HG02840 (cell line): ENCODE measurements around the gene ASB2.

ENCODE experiments used
- ATAC-seq: cut with Tn5 transposase; IDR thresholded peaks from one replicate; pipeline ENCODE4 v1.9.1; 2021; ENCODE audit warnings: mild to moderate bottlenecking, moderate library complexity, moderate number of reproducible peaks; ENCODE audit not compliant: unreplicated experiment, low FRiP score

Gene ASB2

DNA sequence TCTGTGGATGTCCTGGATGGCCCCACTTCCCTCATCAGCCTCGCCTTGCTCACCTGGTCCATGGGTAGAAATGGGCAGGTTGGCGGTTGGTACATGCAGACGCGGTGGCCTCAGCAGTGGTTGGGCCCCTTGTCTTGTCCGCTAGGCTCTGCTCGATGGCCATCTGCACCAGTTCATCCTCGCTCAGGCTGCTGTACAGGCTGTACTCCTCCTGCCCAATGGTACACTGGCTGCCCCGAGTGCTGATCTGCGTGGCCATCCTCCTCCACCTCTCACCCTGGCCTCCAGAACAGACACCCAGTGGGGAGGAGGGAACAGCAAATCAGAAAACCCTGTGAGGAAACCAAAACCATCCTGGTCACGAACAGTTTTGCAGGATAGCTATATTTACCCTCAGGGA is 12.1 kb downstream of the ASB2 start:
- no peak for ATAC-seq

DNA sequence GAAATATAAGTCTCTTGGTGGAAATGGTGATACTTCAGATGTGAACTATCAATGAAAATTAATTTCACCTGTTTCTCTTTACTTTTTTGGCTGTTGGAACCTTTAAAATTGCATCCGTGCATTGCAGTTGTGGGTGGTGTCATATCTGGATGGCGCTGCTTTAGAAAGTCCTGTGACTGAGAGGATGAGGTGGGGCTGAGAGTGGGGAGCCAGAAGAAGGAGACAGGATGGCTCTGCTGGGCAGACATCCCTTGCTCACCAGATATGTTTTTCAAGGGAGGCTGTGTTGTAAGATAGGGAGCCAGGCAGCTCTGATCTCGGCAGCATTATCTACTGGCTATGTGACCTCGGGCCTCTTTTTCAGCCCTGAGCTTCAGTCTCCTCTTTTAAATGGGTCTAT is 12.7 kb downstream of the ASB2 start:
- no peak for ATAC-seq

DNA sequence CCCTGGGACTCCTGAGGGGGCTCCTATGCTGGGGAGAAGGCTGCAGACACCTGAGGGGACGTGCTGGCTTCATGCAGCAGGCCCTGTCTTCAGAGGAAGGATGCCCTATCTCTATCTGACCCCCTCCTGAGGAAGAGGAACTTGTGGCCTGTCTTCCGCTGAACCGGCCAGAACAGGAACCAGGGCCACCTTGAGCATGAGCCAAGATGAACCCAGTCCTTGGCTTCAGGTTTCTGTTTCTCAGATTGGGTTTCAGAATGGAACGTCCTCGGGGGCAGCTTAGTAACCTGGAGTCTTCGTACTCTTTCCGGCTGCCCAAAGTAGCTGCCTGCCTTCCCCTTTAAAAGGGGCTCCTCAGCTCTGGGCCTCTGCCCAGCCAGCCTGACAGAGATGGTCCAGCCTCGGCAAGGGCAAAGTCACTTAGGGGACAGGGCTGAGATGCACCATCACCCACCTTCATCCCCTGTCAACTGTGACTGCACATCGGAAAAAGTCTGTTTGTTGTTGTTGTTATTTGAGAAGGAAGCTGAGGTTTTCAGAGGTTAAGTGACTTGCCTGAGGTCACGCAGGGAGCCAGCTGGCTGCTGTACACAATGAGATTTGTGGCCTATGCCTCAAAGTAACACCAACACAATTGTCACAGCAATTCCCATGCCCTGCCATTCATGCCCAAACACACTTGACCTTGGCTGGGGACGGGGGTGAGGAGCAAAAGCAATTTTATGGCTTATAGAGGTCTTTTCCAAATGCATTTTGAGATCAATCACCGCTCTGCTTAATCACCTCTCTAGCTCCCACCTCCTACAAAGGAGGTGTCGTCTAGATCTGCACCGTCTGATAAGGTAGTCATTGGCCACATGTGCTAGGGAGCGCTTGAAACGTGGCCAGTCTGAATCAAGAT is 13.4 kb downstream of the ASB2 start:
- peak; percentile 47 for ATAC-seq

DNA sequence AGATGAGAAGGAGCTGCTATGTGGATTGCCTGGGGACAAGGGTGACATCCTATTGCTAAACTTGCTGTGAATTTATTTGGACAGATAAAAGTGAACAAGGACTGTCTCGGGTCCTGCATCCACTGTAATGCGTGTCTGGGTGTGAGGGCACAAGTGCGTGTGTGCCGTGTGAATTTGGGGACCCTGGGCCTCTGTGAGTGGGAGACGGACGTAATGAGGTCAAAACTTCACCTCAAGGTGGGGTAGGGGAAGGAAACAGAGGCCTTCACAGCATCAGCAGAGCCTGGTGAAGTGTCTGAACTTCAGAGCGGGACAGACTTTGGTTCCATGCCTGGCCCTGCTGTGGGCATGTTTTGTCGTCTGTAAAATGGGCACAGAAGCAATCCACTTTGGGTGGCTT is 14.8 kb downstream of the ASB2 start:
- ATAC-seq = no peak

DNA sequence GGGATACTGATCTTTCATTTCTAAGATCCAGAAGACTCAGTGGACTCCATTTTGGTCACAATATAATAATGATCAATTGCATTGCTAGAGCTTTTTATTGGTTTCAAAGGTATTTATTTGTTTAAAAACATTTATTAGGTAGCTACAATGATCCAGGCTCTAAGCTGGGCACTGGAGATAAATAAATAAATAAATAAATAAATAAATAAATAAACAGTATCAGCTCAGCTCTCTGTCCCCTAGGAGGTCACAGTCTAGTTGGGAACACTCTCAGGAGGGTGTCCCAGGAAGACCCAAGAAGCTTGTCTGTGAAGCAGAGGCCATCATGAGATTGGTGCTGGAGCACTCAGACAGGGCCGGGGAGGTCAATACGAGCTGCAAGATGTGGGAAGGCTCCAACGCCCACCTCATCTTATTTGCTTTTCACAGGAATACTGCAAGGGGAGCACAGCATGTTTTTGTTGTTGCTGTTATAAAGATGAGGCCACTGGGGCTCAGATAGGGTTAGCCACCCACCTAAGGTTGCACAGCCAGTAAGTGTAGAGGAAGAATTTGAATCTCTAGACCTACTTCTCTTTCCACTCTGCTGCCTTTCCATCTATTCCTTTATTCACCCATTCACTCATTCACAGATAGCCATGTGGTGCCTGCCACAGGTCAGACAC is 15.5 kb downstream of the ASB2 start:
- no peak for ATAC-seq

DNA sequence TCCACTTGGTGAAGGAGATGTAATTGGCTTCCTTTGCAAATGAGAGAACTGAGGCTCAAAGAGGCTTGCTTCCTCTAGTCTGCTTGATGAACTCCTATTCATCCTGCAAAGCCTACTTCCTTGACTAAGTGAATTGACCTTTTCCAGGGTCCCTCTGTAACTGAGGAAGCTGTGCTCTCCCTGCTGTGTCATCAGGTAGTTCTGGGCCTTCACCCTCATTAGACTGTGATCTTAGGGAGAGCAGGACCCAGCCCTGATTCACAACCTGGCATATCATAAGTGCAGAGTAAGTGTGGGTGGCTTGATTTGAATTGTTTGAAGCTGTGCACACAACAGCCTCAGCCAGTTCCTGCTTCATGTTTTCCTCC is 16.3 kb downstream of the ASB2 start:
- no peak for ATAC-seq

DNA sequence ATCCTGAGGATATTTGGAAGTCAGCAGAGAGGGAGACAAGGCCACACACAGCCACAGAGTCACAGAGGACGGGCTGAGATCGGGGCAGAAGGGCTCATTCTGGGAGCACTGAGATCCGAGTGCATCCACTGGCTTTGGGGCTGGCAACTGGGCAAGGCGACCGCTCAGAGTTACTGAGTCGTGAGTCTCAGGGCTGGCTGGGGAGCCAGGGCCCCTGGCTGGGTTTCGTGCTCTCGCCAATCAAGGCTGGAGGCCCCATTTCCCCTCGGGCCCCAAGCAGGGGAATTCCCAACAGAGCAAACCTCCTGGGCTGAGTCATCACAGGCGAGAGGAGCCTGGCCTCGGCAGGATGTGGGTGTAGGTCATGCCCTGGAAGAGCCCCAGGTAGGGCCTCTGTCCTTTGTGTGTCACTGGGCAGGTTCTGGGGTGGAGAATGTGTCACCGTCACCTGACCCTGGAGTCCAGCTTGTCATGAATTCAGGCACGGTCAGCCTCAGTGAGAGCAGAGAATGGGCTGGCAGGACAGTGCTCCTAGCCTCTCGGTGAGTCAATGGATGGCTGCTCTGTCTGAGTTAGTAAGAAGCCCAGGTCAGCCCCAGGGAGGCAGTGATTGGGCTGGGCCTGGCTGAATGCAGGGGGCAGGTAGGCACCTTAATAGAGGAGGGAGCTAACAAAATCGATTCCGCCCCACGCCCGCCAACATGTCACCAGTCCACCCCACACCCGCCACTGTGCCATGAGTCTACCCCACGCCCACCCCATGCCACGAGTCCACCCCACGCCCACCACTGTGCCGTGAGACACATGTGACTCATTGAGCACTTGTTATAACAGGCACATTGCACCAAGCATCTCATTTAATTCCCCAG is 16.9 kb downstream of the ASB2 start:
- ATAC-seq = peak; percentile 71

DNA sequence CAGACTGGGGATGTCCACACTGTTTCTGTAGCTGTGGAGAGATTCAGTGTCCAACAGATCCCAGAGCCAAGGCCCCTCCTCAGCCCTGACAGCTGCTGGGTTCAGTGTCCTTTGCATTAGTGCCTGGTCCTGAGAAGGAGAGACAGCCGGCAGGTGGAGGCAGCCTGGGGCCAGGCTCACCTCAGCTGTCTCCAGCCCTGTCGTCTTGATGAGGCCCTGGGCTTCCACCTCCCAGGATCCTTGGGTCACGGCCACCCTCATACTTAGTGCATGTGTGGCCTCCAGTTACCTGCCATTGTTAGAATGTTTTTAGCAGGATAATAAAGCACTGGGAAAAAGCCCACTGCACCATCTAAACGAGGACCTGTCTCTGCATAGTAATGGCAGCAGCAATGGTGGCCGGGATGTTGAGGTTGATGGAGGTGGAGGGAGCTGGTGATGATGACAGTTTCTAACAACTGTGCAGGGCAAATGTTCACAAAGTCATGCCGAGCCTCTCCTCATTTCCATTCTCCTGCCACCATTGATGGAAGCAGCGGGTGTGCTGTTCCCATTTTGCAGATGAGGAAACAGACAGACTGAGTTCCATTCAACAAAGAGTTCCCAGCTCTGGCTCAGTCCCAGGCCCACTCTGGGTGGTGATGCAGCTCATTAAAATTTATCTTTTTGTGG is 17.7 kb downstream of the ASB2 start:
- no peak for ATAC-seq

DNA sequence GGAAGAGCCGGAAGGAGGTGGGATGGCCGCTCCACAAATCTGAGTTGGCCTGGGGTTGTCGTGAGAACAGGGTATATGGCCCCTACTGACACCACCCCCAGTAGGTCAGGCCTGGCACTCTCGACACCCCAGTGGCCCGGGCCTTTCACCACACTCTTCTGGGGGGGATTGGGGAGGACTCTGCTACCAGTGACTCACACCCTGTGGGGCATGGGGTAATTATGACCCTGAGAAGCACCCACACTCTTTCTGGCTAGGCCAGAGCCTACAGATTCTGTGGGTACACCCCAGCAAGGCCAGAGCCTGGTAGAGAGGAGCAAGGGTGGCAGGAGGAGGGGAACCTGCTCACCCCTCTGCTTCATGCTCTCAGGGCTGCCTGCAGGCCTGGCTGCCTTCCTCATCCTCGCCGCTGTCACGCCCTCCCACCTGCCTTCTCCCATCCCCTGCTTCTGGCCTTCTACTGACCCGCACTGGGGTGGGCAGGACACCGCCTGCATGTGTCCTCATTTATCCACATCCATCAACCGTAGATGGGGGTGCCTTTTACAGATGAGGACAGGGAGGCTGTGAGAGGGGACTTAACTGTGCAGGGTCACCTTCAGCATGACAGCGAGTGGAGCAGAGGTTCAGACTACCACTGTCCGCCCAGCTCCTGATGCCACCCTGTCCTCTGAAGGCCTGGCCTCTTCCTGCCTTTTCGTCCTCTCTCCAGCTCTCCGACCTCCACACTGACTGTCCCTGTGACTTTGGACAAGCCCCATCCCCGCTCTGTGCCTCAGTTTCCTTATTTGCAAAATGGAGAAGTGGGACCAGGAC is 18.4 kb downstream of the ASB2 start:
- no peak for ATAC-seq

DNA sequence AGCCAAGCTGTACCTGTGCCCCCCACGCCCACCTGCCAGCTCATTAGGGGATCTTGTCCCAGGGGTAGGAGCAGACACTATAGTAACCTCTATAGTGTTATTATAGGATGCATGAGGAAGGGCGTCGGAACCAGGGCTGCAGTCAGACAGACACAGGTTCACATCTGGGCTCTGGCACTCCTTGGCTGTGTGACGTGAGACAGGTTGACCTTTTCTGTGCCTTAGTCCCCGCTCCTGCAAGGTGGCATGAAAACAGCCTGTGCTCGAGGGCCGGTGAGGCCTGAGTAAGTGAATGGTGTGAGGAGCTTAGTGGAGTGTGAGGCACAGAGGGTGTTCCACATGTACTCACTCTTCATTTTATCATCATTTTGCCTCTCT is 19.0 kb downstream of the ASB2 start:
- no peak for ATAC-seq

DNA sequence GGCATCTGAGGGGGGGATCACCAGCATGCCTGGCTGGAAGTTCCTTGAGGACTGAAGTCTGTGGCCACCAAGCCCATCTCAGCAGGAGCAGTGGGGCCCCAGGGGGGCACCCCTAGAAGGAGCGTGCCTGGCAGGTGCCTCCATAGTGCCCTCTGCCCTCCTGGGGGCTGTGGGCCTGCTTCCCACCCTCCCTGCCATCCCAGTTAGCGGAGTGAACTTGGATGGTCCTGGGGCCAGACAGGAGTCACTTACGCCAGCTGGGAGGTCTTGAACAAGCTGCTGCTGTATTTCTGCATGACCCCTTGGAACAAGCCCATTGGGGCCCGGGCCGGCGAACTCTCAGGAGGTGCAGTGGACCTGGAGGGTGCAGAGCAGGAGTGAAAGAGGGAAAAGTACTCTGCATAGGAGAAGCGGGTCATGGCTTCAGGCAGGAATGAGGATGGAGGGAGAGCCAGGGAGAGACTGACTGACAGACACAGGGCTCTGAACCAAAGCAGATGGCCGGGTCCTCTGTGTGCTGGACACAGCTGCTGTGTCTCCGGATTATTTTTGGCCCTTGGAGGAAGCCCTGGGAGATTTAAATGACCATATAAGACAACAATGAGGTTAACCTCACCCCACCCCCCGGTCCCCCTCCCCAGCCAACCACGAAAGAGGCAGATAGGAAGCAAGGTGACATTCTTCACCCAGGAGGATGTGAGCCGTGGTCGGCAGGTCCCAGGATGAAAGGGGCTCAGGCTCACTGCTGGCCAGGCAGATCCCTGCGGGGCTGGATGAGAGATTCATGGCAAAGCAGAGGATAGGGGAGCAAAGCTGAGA is 19.6 kb downstream of the ASB2 start:
- ATAC-seq = no peak

DNA sequence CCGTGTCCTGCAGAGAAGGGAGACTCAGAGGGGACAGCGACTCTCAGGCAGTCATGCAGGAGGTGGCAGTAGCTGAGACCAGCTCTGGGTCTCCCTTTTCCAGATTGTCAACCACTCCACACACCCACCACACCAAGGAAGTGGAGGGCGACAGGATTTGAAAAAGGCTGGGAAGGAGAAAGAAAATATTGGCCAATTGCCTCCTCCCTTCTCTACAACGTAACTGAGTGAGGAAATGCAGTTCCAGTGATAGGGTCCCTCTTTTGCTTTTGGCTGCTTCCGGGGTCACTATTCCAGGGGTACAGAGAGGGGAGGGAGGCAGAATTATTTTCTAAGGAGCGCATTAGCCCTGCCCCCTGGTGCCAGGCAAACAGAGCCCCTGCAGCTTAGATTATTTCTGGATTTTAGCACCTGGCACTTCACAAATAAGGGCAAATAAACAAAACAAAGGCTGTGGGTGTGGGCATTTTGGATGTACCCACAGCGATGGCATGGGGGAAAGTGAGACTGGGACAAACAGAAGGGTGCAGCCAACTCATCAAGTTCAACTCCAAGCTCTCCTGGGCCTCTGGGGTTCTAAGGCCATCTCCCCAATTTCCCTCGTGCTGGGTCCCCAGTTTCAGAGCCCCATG is 20.4 kb downstream of the ASB2 start:
- ATAC-seq = no peak

DNA sequence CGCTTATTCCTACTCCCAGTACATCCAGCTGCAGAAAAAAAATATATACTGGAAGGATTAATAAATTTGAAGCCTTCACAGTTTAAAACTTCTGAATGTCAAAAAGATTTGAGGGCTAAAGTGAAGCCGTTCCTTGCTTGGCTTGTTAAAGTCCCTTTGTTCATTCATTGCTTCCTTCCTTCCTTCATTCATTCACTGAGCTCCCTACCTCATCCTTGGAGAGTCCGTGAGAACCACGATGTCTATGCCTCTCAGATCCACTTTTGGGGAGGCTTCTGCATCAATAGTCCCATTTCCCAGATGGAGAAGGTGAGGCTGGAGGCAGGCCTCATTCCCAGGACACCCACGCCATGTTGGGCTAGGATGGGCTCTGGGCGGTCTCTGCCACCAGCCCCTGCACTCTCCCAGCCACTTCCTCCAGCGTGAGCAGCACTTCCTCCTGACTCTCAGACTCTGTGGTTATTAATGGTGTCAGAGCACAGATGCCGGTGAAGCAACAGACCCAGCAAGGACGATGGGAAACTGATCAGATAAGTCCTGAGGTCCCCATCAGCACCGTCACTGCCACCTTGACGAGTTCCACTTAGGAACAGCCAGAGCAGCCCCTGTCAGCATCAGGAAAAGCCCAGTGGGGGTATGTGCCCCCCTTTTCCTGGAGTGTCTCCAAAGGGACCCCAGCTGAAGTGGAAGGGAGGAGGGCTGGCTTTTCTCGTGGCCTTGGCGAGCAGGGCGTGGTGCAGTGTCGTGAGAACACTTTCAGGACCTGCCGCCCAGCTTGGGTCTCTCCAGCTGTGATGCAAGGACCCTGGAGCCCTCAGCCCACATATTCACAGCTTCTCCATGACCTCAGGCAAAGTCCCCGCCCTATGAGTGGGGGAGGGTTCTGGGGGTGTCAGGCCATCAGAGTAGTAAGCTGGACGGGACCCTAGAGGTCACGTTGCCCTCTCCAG is 21.2 kb downstream of the ASB2 start:
- ATAC-seq = no peak

DNA sequence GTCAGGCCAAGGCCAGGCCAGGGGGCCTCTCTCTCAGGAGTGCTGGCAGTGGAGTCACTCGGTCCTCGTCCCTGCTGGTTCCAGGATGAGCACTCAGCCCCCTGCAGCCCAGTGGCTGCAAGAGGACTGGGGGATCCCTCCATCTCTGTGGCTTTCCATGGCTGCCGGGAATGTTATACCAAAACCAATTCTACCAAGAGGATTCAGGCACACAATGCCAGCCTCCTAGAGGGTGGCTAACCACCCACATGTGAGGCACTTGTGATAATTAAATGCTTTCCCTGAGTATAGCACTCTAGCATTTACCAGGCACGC is 21.9 kb downstream of the ASB2 start:
- ATAC-seq = no peak

DNA sequence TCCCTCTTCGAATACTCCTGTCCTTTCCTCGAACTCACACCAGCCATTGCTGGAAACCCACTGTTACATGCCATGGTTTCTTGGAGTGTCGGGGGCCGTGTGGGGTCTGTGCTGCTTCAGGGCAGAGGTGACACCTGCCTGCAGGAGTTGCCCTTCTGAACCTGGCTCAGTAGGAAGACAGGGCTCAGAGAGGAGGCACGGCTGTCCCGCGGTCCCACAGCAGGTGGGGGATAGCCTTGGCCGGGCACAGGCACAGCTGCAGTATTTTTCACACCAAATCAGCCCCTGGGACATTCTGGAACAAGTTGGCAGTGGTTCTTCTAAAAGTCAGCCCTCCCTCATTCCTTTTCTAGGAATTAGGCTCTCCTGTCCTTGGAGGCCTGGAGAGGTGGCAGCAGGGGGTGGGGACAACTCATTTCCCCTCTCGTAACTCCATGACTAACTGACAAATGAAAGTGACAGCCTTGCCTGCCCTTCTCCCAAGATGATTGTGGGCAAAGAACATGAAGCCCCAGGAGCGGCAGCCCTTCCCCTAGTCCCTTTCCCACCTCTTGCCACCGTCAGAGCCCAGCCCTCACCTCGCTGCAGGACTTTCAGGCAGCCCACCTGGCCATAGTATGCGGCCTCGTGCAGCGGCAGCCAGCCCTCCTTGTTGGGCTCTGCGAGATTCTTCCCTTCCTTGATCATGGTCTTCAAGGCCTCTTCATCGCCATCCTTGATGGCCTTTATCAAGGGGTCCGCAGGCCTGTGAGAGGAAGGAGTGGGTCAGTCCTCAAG is 22.4 kb downstream of the ASB2 start:
- ATAC-seq = no peak

DNA sequence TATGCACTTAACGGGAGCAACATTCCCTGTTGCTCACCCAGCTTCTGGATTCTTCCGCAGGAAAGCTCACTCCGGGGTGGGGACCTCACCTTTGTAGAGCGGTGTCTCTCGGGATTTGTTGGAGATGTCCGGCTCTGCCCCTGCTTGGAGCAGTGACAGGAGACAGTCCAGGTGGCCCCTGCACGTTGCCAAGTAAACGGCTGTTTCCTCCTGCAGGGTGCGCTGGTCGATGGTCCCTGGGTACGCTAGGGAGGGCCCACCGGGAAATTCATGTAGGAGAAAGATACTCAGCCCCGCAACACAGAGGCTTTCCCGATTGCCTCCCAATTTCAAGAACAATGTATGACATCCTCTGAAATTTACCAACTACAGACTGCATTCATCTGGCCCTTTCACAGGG is 23.1 kb downstream of the ASB2 start:
- no peak for ATAC-seq

DNA sequence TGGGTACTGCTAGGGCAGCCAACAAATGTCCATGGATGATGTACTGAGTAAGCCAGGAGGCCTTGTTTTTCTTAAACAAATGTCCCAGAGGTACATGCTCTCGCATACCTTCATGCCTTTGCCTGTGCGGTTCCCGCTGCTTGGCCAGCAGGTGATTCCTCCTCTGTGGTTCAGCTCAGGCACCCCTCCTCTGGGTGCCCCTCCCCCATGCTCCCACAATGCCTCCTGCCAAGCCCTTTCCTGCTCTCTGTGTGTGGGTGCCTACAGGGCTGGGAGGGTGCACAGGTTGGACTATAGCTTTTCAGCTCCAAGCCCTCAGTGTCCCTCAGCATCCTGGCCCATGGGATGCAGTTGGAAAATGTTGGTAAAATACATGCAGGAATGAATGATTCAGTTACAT is 23.5 kb downstream of the ASB2 start:
- no peak for ATAC-seq
